SJCRH30 (cell line): ENCODE results near the gene CMTM5. TPM values are rescaled to one million over a fixed set of nuclear protein-coding genes. Genes with fewer than 3 reads are reported as not detected.
"Not testable (repeated sequence)": the region's sequence is repeated elsewhere in the genome, so short reads cannot be mapped to it uniquely, and the experiment has no call there.

ENCODE experiments used
- DNase-seq, 2 experiments: peaks; one replicate each; pipeline ENCODE4 v3.0.0-alpha.2; 2015 to 2020
- H3K27ac ChIP-seq: fragments of 250-450 bp; sonication (Bioruptor Pico); 2 replicates; pipeline ENCODE4 v1.5.1; 2020; ENCODE audit warnings: mild to moderate bottlenecking, moderate library complexity
- H3K27me3 ChIP-seq: fragments of 250-450 bp; sonication (Bioruptor Pico); 2 replicates; pipeline ENCODE4 v1.5.1; 2020; ENCODE audit warnings: mild to moderate bottlenecking, moderate library complexity
- H3K36me3 ChIP-seq: fragments of 250-450 bp; sonication (Bioruptor Pico); 2 replicates; pipeline ENCODE4 v1.5.1; 2020; ENCODE audit warnings: mild to moderate bottlenecking, moderate library complexity
- H3K4me1 ChIP-seq: fragments of 250-450 bp; sonication (Bioruptor Pico); 2 replicates; pipeline ENCODE4 v1.5.1; 2020; ENCODE audit warnings: mild to moderate bottlenecking, moderate library complexity
- H3K4me3 ChIP-seq: fragments of 250-450 bp; sonication (Bioruptor Pico); 2 replicates; pipeline ENCODE4 v1.5.1; 2020; ENCODE audit warnings: mild to moderate bottlenecking, moderate library complexity
- H3K9me3 ChIP-seq: fragments of 250-450 bp; sonication (Bioruptor Pico); replicated peaks from 2 replicates; pipeline ENCODE4 v1.5.1; 2020; ENCODE audit warnings: mild to moderate bottlenecking, moderate library complexity
- total RNA-seq: library from RNA; depleted of rRNA; stranded (reverse); fragments of >200 nt; shearing (Covaris generic); gene quantifications from 2 replicates; pipeline ENCODE4 v1.2.3, GENCODE V29; 2014; rRNA removed

Gene CMTM5
- total RNA-seq, 1 experiment from 2014 or later = 0.32 TPM

GRCh38 chr14:23415821-23416778 is 39.3 kb downstream of the CMTM5 start:
- Histone ChIP-seq H3K9me3 (no peaks in the 10 kb centered on the region), H3K27ac (no peak overlapping the region), H3K4me3 (no peak overlapping the region), H3K4me1 (no peaks in the 10 kb centered on the region), H3K27me3 (peaks cover 14% of the 10 kb centered on the region; the same call in 1 of the 2 replicates), H3K36me3 (no peaks in the 10 kb centered on the region)
- DNase-seq = no peak

GRCh38 chr14:23416801-23417200 is 40.0 kb downstream of the CMTM5 start:
- Histone ChIP-seq H3K27me3 (peaks cover 7% of the 10 kb centered on the region; the same call in 1 of the 2 replicates), H3K9me3 (no peaks in the 10 kb centered on the region), H3K4me3 (no peak overlapping the region), H3K4me1 (no peaks in the 10 kb centered on the region), H3K27ac (no peak overlapping the region), H3K36me3 (no peaks in the 10 kb centered on the region)
- DNase-seq = no peak

GRCh38 chr14:23417269-23417668 is 40.4 kb downstream of the CMTM5 start:
- not testable (repeated sequence) for H3K9me3 ChIP-seq, H3K4me1 ChIP-seq, DNase-seq, H3K4me3 ChIP-seq, H3K27me3 ChIP-seq, H3K27ac ChIP-seq, H3K36me3 ChIP-seq

GRCh38 chr14:23418021-23418420 is 41.2 kb downstream of the CMTM5 start:
- H3K4me1 ChIP-seq = no peaks in the 10 kb centered on the region

GRCh38 chr14:23419646-23420045 is 42.8 kb downstream of the CMTM5 start:
- H3K9me3 ChIP-seq, DNase-seq: not testable (repeated sequence)

More at GRCh38 chr14:23418021-23418420, 41.2 kb downstream of the CMTM5 start:
- no peak for DNase-seq
- no peak overlapping the region for H3K4me3 ChIP-seq
- no peaks in the 10 kb centered on the region for H3K9me3 ChIP-seq
- H3K36me3 ChIP-seq = no peaks in the 10 kb centered on the region
- H3K27me3 ChIP-seq = peaks cover 4% of the 10 kb centered on the region; the same call in 1 of the 2 replicates
- H3K27ac ChIP-seq = no peak overlapping the region

GRCh38 chr14:23421594-23421993 is 44.7 kb downstream of the CMTM5 start:
- no peaks in the 10 kb centered on the region for H3K9me3 ChIP-seq
- H3K27ac ChIP-seq = no peak overlapping the region
- no peaks in the 10 kb centered on the region for H3K36me3 ChIP-seq
- H3K4me1 ChIP-seq = no peaks in the 10 kb centered on the region
- peaks cover 4% of the 10 kb centered on the region; the same call in 1 of the 2 replicates for H3K27me3 ChIP-seq
- no peak overlapping the region for H3K4me3 ChIP-seq
- DNase-seq = no peak

More at GRCh38 chr14:23419646-23420045, 42.8 kb downstream of the CMTM5 start:
- H3K36me3 ChIP-seq, H3K27ac ChIP-seq, H3K4me3 ChIP-seq, H3K4me1 ChIP-seq, H3K27me3 ChIP-seq: not testable (repeated sequence)

GRCh38 chr14:23423657-23424056 is 46.8 kb downstream of the CMTM5 start:
- Histone ChIP-seq H3K36me3 (no peaks in the 10 kb centered on the region), H3K27me3 (no peaks in the 10 kb centered on the region; the same call in 1 of the 2 replicates), H3K4me1 (no peaks in the 10 kb centered on the region), H3K4me3 (no peak overlapping the region), H3K9me3 (no peaks in the 10 kb centered on the region), H3K27ac (no peak overlapping the region)
- no peak for DNase-seq

- Histone ChIP-seq H3K27ac (no peak overlapping the region), H3K4me1 (no peaks in the 10 kb centered on the region), H3K27me3 (no peaks in the 10 kb centered on the region), H3K4me3 (no peak overlapping the region), H3K36me3 (no peaks in the 10 kb centered on the region), H3K9me3 (no peaks in the 10 kb centered on the region)
- no peak for DNase-seq
These were observed 48.3 kb downstream of the CMTM5 start for GRCh38 chr14:23425169-23425568.

GRCh38 chr14:23425798-23426197 is 49.0 kb downstream of the CMTM5 start:
- H3K27me3 ChIP-seq, H3K27ac ChIP-seq, H3K4me1 ChIP-seq, H3K4me3 ChIP-seq, DNase-seq, H3K9me3 ChIP-seq, H3K36me3 ChIP-seq: not testable (repeated sequence)

- no peak overlapping the region for H3K27ac ChIP-seq
- no peak for DNase-seq
- no peaks in the 10 kb centered on the region for H3K36me3 ChIP-seq
- no peaks in the 10 kb centered on the region for H3K27me3 ChIP-seq
- H3K4me1 ChIP-seq = peaks cover 4% of the 10 kb centered on the region; the same call in 1 of the 2 replicates
- H3K4me3 ChIP-seq = no peak overlapping the region
- no peaks in the 10 kb centered on the region for H3K9me3 ChIP-seq
These were observed 52.0 kb downstream of the CMTM5 start for GRCh38 chr14:23428686-23429495.

Other genes starting within 250 kb of the CMTM5 start
- 0.04 TPM in 1 of 2 replicates, not detected in the other for gene SLC7A8, start 193.4 kb upstream of the CMTM5 start, total RNA-seq
- not detected in 2 replicates for gene RNF212B, start 139.1 kb upstream of the CMTM5 start, total RNA-seq
- gene HOMEZ, start 90.9 kb upstream of the CMTM5 start, total RNA-seq = 10.4 and 11.2 TPM in 2 replicates
- 6.6 and 9.7 TPM in 2 replicates for gene PPP1R3E, start 74.2 kb upstream of the CMTM5 start, total RNA-seq
- gene BCL2L2, start 70.2 kb upstream of the CMTM5 start, total RNA-seq = 19.0 and 22.3 TPM in 2 replicates
- gene PABPN1, start 55.6 kb upstream of the CMTM5 start, total RNA-seq = 129 and 141 TPM in 2 replicates
- gene SLC22A17, start 24.2 kb upstream of the CMTM5 start, total RNA-seq = 2.7 and 2.8 TPM in 2 replicates
- 22.5 and 26.4 TPM in 2 replicates for gene EFS, start 11.9 kb upstream of the CMTM5 start, total RNA-seq
- gene IL25, start 4.2 kb upstream of the CMTM5 start, total RNA-seq = not detected in 2 replicates
- gene MYH6, start 31.2 kb downstream of the CMTM5 start, total RNA-seq = not detected in 2 replicates
- gene MYH7, start 58.6 kb downstream of the CMTM5 start, total RNA-seq = 0.20 and 0.23 TPM in 2 replicates
- gene NGDN, start 92.7 kb downstream of the CMTM5 start, total RNA-seq = 76.5 and 85.2 TPM in 2 replicates
- 0.04 and 0.05 TPM in 2 replicates for gene ZFHX2, start 174.7 kb downstream of the CMTM5 start, total RNA-seq
- 12.3 and 14.9 TPM in 2 replicates for gene THTPA, start 179.2 kb downstream of the CMTM5 start, total RNA-seq
- gene AP1G2, start 190.7 kb downstream of the CMTM5 start, total RNA-seq = not detected in 2 replicates
- 0.10 TPM in 2 replicates for gene JPH4, start 201.7 kb downstream of the CMTM5 start, total RNA-seq